ENCODE data around the gene STON2.

GRCh38 chr14:81440041-81440440, 39.9 kb upstream of the STON2 start:
- no peak for TF ChIP-seq CTCF (IDR thresholded peaks at IDR 0.05; ENCODE audit: poor library complexity)
- TF ChIP-seq EZH2 (IDR thresholded peaks at IDR 0.05; ENCODE audit: borderline replicate concordance): no peak
- TF ChIP-seq EZH2phosphoT487 (IDR thresholded peaks at IDR 0.05; ENCODE audit: low read depth, severe bottlenecking, unreplicated experiment): no peak

All from hepatocyte (in vitro differentiated cells).